GM21526 (cell line): ENCODE results near the gene CDCA8.
"Not testable (repeated sequence)": the region's sequence is repeated elsewhere in the genome, so short reads cannot be mapped to it uniquely, and the experiment has no call there.

Experiments used
- ATAC-seq: cut with Tn5 transposase; IDR thresholded peaks from one replicate; pipeline ENCODE4 v1.9.1; 2021; ENCODE audit warnings: moderate library complexity; ENCODE audit not compliant: unreplicated experiment, low FRiP score

CDCA8 gene

DNA sequence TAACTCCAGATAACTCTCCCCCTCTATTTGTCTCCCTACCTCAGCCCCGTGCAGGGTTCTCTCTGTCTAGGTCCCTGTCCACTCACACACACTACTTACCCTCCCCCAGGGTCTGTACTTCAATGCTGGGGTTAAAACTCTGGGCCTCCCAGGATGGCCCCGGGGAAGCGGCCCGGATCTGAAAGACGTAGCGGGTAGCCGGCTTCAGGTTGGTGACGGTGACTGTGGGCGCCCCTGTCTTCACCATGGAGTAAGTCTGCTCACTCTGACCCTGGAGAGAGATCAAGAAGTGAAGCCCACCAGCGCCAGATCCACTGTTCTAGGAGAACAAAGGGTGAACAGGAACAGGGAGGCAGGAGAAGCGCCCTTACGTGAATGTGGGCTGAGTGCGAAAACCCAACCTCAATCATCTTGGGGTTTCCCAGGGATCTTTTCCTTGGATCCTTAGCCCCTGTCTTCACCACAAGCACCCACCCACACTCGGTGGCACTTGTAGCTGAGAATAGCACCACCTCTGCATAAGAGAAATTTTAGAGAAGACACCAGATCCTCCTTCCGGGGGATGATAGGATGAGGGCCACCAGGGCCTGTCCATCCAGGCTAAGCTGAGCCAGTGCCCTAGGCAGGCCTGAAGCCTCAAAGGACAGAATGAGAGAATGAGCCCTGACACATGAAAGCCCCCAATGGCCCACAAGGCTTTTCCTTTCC lies 39.1 kb downstream of the CDCA8 start:
- no peak for ATAC-seq

DNA sequence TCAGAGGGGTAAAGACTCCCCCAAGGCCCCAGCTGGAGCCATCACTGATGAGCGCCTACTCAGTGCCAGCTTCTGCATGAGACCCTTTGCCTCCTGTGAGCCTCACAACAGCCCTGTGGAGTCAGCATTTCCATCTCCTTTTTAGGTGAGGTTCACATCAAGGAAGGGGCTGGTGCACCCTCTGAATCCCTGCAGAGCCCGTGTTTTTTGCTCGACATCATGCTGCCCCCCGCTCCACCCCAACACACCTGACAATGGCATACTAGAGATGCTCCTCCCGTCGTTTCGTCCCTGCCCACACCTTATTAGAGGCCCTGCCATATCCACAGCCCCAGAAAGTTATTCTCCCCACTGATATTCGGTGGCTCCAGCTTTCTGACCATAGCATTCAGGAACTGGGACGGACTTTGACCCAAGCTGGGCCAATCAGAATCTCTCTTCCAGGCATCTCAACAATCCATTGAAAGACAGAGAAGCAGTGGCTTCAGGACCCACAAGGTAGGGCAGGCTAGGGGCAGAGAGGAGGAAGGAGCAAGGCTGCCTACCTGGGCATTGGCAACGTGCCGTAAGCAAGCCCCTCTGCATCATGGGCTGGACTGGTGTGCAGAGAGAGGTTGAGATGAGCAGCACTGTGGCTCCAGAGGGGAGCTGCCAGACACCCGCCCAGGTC lies 39.9 kb downstream of the CDCA8 start:
- ATAC-seq: no peak

DNA sequence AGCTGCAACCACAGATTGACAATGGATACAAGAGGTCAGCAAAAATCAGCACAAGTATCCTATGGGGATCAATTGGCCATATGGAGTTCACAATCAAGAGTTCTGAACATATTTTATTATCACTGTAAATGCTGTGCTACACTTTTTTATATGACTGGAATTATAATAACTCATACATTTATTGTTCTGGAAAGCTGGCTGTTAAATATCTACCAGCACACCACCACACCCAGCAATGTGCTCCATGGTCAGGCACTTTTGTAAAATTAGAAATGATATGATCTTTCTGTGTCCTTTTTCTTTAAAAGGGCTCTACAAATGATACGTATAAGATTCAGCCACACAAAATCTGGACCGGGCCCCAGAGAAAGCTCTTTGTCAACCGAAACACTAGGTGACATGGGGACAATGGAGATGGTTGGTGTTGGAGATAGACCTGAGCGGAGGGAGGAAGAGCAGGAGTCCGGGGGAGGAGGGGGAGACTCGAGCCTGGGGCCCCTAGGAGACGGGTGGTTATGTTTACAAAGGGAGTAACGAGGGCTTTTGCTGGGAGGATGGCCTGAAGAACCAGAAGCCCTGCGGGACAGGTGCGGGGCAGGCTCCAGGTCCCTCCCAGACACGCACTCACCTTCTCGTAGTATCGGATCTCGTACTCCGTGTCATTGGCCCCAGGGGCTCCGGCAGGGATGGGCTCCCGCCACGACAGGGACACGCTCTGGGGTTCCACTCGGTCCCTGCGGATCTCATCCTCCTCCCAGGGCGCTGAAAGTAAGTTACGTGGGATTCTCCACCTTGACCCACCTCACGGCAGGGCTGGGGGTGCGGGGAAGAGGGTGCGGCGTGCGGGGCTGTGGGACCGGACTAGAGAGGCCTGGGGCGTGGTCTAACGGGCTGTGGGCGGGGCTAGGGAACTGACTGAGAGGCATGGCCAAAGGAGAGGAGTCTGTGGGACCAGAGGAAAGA lies 42.6 kb downstream of the CDCA8 start:
- no peak for ATAC-seq

DNA sequence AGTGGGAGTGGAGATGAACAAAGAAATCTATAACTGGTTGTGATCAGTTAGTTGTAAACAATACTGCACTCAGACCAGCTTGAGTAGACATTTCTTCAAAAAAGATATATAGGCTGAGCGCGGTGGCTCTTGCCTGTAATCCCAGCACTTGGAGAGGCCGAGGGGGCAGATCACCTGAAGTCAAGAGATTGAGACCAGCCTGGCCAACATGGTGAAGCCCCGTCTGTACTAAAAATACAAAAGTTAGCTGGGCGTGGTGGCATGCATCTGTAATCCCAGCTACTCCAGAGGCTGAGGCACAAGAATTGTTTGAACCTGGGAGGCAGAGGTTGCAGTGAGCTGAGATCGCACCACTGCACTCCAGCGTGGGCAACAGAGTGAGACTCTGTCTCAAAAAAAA lies 45.7 kb downstream of the CDCA8 start:
- not testable (repeated sequence) for ATAC-seq

DNA sequence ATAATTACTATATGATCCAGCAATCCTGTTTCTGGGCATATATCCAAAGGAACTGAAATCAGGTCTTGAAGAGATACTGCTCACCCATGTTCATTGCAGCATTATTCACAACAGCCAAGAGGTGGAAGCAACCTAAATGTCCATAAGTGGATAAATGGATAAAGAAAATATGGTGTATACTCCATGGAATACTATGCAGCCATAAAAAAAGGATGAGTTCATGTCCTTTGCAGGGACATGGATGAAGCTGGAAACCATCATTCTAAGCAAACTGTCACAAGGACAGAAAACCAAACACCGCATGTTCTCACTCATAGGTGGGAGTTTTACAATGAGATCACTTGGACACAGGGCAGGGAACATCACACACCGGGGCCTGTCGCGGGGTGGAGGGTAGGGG lies 46.3 kb downstream of the CDCA8 start:
- ATAC-seq: not testable (repeated sequence)

DNA sequence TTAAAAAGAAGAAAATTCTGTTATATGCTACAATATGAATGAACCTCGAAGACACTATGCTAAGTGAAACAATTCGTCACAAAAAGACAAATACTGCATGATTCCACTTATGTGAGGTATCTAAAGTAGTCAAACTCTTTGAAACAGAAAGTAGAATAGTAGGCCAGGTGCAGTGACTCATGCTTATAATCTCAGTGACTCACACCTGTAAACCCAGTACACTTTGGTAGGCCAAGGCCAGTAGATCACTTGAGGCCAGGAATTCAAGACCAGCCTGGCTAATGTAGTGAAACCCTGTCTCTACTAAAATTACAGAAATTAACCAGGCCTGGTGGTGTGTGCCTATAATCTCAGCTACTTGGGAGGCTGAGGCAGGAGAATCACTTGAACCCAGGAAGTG lies 46.9 kb downstream of the CDCA8 start:
- no peak for ATAC-seq

DNA sequence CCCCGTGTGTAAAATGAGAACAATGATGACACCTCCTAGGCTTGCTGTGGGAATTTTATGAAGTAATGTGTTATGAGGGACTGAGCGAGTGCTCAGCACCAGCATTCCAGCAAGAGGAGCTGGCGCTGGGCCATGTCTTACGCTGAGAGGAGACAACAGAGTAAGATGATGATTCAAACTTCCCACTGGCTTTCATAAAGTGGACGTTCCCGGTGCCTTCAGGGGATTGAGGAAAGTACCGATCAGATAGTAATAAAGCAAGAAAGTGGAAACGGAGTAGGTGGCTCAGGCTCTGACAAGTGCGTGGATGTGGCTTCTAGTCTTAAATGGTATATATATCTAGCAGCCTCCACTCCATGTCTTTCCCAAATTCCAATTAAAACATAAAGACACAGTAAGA lies 48.8 kb downstream of the CDCA8 start:
- ATAC-seq: no peak

DNA sequence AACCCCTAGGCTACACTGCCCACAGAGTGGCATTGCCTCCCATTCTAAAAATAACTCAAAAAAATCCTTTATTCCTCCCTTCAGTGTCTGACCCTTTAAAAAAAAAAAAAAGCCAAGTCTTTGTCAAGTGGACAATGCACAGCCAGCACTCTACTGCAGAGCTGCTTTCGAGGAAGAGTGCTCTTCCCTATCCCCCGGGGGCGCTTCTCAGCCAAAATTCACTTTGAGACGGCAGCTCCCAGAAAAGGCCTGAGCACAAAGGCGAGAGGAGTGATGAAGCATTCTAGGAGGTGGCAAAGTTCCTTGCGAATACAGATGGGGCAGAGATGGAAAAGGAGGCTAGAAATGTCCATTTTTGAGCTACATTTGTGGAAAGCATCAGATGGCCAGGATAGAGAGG lies 49.3 kb downstream of the CDCA8 start:
- ATAC-seq: no peak

DNA sequence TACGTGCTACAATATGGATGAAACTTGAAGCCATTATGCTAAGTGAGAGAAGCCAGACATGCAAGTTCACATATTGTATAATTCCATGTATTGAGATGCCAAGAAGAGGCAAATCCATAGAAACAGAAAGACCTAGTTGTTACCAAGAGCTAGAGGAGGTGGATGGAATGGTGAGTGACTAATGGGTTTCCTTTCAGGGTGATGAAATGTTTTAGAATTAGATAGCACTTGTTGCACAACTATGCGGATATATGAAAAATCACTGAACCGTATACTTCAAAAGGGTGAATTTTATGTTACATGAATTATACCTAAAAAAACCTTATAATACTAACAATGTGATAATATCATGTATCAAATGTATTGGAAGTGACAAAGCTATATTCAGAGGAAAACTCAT lies 54.5 kb downstream of the CDCA8 start:
- no peak for ATAC-seq

DNA sequence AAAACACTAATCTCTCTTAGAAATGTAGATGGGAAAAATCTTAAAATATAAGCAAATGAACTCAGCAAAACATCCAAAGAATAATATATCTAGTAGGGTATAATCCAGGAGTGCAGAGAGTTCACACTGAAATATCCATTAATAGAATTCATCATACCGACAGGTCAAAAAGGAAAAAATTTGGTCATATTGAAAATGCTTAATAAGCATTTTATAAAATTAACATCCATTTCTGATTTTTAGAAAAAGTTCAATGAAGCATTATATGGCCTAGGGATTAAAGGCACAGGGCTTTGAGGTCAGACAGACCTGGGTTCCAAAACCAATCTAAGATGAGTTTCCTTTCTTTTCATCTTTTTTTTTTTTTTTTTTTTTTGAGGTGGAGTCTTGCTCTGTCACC lies 56.2 kb downstream of the CDCA8 start:
- no peak for ATAC-seq

DNA sequence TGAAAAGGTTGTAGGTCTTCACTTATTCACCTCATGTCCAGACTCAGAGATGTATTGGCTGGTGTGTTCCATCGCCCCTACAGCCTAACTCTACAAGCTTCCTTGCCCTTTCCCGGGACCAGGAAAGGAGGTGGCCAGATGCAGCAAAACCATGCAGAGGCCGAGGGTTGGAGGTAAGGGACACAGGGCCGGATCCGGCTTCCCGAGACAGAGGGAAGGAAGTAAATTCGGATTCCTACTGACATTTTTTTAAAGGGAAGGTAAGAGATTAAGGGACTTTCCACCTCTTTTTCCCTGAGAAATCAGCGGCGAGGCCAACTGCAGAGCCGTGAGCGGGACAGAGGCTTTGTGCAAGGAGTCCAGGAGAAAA lies 59.9 kb downstream of the CDCA8 start:
- no peak for ATAC-seq

DNA sequence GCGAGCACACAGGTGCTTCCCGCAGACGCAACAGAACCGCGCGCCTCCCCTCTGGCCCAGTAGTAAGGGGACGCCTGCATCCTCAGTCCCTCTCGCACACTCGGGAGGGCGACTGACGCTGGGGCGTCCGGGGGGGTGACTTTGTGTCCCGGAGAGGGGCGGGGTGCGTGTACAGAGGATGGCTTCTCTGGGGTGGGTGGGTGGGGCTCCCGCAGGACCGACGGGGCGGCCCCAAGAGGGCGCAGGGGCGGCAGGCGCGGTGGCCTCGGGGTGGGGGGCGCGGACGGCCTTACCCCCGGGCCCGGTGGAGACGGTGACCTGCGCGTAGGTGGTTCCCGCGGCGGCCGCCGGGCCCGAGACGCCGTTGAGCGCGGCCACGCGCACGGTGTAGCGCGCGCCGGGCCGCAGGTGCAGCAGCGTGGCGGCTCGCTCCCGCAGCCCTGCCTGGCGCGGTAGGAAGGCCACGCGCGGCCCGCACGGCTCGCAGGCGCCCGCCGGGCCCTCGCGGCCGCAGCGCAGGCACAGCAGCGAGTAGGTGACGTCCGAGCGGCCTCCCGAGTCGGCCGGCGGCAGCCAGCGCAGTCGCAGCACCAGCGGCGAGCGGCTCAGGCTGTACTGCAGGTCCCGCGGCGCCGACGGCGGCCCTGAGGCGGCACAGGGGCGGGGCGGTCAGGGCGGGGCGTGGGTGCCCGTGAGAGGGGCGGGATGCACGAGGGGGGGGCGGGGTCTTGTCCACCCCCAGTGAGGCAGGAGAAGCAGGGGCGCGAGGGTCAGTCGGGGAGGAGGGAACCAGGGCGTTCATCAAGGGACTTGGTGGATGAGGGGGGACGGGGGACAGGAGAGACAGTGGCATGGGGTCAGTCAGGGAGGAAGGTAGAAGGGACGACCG lies 60.5 kb downstream of the CDCA8 start:
- no peak for ATAC-seq

DNA sequence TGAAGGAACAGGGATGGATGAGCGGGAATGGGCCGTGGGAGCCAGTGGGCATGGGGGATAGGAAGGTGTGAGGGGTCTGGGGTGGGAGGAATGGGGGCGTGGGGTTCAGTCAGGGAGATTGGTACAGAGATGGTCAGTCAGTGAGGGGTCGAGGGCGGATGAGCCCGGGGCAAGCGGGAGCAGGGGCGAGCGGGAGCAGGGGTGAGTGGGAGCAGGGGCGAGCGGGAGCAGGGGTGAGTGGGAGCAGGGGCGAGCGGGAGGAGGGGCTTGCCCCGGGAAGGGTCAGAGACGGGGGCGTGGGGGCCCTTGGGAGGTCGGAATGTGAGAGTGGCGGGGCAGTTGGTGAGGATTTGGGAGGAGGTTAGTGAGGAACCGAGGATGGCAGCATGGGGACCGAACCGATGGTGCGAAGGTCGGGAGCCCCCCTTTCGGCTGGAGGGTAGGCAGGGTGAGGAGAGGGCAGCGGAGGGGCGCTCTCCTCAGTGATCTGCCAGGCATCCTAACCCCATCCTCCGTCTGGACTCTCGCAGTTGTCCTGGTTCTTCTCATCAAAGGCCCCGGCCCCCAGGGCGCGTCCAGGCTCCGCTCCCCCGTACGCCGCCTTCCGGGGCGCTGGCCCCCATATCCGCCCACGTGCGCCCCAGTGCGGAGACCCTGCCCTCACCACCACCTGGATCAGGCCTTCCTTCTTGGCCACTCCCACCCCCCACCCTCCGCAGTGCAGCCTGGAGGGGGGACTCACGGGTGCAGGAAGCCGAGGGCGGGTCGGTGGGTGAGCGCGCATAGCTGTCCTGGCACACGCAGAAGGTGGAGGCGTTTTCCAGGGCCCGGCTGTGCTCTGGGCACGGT lies 61.4 kb downstream of the CDCA8 start:
- ATAC-seq: no peak

DNA sequence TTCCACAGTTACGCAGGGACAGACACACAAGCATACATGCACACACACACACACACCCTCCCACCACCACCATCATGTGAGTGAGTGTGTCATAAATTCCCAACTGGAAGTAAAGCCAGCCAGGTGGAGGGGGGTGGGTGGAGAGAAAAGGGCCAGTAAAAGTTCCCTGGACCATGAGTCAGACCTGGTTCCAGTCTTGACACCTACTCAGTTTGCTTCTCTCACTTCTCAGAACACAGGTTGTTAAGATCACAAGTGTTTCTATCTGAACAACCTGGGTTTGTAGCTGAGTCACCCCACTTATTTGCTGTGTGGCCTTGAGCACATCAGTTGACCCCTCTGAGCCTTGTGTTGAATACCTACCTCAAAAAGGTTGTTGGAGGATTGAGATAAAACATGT lies 63.0 kb downstream of the CDCA8 start:
- no peak for ATAC-seq

DNA sequence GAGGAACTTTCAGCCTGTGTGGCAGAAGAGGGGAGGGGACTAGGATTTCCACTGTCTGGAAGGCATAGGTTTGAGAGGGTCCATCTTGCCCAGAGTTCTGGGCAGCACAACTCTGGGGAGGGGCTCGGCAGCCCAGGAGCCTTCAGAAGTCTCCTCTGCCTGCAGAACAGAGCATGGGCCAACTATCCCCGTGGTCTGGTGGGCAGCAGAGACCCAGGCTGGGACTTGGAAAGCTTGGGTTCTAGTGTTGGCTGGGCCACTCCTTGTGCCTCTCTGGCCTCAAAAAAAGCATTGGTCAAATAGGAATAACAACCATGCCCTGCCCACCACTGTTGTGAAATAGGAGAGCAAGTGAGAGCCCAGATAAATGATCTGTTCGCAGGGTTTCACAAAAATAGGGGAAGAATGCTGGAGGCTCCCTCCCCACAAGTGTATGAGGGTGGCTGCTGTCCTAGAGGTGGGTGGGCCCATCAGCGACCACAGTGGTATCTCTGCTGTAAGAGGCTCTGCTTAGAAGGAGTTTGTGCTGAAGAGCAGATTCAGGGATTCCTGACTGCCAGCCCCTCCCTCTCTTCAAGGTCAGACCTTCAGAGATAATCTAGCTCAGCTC lies 63.7 kb downstream of the CDCA8 start:
- no peak for ATAC-seq
